Astrocyte of the hippocampus (primary cell): Measurements from ENCODE around the gene COL18A1.

ENCODE experiments used
- DNase-seq: peaks from one replicate; pipeline ENCODE4 v3.0.0; 2011; ENCODE audit warnings: low read depth, low spot score

Gene COL18A1

DNA sequence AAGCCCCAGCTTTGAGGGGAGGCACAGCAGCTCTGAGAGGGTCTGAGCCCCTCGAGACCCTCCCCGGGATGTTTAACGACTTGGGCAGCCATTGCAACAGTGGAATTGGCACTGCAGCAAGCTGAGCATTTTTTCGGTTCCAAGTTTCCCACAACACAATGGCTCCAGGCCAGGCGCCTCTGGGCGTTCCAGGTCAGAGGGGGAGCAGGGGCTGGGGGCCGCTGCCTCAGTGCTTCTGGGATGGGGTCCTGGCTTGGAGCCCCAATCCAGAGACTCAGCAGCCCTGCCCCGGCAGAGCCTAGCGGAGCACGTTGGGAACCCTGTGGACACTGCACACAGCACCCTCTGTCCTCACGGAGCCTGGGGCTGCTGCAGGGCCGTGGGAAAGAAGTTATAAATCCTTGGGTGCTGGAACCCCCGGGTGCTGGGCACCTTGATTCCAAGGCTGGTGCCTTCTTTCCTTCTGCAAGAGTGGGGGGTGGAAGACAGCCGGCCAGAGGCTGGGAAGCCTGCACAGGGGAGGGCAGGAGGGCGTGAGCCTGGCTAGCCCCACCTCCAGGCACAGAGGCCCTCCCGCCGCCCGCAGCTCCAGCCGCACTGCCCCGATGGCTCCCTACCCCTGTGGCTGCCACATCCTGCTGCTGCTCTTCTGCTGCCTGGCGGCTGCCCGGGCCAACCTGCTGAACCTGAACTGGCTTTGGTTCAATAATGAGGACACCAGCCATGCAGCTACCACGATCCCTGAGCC is 50.1 kb downstream of the COL18A1 start:
- peak; percentile 76 for DNase-seq

DNA sequence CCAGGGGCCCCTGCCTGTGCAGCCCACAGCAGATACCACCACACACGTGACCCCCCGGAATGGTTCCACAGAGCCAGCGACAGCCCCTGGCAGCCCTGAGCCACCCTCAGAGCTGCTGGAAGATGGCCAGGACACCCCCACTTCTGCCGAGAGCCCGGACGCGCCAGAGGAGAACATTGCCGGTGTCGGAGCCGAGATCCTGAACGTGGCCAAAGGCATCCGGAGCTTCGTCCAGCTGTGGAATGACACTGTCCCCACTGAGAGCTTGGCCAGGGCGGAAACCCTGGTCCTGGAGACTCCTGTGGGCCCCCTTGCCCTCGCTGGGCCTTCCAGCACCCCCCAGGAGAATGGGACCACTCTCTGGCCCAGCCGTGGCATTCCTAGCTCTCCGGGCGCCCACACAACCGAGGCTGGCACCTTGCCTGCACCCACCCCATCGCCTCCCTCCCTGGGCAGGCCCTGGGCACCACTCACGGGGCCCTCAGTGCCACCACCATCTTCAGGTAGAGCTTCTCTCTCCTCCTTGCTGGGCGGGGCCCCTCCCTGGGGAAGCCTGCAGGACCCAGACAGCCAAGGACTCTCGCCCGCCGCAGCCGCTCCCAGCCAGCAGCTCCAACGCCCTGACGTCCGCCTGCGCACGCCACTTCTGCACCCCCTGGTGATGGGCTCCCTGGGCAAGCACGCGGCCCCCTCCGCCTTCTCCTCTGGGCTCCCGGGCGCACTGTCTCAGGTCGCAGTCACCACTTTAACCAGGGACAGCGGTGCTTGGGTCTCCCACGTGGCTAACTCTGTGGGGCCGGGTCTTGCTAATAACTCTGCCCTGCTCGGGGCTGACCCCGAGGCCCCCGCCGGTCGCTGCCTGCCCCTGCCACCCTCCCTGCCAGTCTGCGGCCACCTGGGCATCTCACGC is 51.0 kb downstream of the COL18A1 start:
- DNase-seq, result no peak

DNA sequence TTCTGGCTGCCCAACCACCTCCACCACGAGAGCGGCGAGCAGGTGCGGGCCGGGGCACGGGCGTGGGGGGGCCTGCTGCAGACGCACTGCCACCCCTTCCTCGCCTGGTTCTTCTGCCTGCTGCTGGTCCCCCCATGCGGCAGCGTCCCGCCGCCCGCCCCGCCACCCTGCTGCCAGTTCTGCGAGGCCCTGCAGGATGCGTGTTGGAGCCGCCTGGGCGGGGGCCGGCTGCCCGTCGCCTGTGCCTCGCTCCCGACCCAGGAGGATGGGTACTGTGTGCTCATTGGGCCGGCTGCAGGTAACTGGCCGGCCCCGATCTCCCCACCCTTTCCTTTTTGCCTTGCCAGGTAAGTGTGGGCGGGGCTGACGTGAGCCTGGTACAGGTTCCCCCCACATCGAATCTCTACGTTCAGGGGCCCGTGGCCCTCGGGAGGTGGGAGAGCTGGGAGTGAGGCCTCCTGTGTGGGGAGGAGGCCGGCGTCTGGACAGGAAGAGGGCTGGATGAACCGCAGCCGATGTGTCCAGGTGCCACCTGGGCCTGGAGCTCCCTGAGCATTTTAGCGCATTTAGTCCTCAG is 51.7 kb downstream of the COL18A1 start:
- no peak for DNase-seq

DNA sequence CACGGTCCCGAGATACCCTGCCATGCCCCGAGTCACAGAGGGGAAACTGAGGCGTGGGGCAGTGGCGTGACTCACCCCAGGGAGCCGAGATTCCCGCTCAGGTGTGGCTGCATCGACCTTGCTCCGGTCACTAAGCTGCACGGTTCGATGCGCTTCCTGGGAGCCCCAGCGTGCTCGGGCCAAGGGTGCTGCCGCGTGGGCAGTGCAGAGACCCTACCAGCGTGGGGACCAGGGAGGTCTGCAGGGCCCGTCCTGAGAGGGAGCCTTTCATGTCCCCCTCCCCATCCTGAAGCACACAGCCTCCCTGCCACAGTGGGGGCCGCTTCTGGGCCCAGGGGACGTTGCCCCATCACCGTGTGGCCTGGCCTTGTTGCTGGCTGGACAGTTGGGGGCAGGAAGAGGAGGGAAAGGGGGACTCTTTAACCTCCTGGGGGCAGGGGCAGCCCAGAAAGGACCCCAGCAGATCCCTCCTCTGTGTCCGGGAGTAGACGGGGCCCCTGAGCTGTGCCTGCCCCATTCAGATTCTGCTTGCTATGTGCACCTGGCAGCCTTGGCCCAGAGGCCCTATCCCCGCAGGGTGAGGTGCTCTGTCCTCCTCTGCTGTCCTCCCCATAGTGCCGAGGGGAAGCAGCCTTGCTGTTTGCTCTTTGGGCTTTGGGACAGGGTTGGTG is 52.3 kb downstream of the COL18A1 start:
- DNase-seq, result no peak

DNA sequence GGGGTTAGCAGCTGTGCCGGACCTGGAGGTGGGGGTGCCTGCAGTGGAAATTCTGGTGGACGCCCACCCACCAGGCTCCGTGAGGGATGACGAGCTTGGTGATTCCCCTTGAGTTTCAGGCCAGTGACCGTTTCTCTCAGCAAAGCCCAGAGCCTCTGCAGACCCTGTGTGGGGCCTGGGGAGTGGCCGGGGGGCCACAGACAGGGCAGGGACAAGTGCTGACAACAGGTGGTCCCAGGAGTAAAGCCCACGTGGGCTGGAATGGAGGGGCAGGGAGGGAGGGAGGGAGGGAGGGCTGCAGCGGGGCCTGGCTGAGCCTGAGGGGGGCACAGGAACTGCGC is 52.8 kb downstream of the COL18A1 start:
- DNase-seq, result no peak

DNA sequence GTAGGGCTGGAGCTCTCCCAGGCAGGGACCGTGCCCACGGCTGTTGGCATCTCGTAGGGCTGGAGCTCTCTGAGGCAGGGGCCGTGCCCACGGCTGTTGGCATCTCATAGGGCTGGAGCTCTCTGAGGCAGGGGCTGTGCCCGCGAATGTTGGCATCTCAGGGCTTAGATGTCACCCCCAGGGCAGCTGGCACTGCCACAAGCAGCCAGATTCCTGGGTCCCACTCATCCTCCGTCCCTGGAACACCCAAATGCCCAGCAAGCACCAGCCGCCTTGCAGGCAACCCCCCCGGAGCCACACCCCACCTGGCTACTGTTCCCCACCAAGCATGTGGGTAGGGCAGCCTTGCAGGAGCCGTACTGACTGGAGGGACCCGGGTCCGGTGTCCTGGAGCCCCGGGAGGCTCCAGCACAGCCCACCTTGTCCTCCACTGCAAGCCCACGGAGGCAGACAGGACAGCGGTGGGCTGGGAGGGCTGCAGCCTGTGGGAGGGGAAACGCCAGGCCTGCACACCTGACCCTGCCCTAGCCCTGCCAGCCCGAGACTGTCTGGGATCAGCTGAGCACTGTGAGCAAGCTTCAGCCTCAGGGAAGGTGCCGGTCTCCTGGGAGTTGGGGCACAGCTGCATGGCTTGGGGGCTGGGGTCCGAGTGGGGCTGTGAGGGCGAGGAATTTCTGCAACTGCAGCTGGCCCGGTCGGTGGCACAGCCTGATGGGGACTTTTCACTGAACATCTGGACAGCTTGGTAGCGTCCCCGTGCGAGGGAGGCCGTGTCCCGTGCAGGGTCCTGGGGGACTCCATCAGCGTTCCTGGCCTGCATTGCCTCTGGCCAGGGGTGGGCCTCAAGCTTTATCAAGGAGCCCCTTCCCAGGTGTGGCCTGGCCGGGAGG is 53.6 kb downstream of the COL18A1 start:
- no peak for DNase-seq

DNA sequence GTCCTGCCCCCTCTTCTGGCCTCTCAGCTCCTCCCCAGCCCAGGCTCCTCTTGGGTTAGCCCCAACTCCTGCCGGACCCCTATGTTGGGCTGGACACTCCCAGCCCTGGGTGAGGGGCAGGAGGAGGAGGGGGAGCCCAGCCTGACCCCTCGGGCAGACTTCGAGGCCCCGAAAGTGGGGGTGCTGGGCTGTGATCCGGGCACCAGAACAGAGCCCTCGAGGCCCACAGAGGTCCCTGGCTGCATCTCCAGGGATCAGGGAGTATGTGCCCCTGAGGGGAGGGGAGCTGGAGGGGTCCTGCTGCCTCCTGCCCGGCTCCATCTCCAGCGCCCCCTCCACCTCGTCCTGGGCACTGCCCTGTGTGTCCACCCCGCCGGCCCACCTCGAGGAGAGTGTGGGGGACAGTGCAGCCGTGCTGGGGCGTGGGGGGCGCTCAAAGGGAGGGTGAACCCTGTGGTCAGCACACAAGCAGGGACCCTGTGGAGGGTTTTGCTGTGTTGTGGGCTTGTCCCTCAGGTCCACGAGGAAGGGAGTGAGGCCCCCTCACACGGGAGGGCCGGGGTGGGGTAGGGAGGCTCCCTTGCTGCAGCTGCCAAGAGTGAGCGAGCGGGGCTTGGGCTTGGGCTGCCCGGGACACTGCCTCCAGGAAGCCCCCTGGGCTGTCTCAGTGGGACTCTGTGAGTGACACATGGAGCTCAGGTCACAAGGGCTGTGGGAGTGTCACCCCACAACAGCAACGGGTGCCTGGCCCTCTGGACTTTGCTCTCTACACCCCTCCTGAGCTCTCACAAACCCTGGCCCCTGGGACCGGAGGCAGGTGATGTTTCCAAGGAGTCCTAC is 54.4 kb downstream of the COL18A1 start:
- no peak for DNase-seq

DNA sequence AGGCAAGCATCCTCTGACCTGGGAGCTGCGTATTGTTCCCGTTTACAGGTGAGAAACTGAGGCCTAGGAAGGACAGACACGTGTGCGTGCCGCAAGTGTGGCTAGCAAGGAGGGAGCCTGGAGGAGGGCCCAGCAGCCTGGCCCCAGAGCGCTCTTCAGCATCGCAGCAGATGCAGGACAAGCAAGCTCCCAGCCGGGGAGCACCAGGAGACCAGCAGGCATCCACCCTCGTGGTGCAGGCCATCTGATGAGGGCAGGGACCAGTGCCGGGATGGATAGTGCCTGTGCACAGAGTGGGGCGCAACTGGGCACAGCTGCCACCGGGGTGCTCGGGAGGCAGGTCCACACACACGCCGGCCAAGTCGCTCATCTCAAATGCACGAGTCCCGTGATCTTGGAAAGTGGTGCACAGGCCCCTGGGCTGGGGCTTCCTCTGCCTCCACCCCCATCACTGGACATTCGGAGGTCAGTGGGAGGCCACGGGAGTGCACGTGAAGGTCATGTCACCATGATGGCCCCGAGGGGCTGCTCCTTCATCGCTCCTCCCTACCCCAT is 55.1 kb downstream of the COL18A1 start:
- DNase-seq, result no peak

DNA sequence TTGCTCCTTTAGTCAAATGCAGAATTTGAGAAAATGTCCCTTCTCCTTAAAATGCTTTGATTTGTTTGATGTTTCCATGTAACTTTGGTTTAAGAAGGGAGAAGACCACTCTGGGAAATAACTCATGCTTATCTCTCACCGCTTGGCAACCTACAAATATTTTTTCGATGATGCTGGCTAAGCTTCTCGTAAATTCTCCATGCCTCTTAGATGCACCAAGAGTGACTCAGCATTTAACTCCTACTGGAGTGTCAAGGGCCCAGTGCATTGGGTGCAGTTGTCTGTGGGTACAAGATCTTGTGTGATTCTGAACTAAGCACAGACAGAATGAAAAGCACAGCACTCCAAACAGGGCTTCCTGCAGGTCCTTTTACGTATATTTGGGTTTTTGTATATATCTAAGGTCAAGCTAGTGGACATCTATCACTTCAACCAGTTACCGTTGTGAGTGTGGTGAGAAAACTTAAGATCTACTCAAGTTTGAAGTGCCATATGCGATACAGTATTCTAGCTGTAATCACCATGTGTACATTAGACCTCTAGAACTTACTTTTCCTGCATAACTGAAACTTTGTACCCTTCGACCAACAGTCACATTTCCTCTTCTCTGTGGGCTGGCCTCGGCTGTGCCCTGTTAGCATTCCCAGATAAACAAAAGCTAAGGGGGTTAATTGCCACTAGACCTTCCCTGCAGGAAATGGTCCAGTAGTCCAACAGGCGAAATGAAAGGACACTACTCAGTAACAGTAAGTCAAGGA is 55.8 kb downstream of the COL18A1 start:
- DNase-seq, result peak; percentile 79

DNA sequence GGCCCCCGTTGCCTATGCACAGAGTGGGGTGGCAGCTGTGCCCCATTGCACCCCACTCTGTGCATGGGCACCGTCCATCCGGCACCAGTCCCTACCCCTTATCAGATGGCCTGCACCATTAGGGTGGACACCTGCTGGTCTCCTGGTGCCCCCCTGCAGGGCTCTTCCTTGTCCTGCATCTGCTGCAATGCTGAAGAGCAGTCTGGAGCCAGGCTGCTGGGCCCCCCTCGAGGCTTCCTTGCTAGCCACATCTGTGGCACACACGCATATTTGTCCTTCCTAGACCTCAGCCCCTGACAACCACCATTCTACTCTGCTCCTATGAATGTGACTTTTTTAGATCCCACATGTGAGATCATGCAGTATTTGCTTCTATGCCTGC is 56.4 kb downstream of the COL18A1 start:
- no peak for DNase-seq

DNA sequence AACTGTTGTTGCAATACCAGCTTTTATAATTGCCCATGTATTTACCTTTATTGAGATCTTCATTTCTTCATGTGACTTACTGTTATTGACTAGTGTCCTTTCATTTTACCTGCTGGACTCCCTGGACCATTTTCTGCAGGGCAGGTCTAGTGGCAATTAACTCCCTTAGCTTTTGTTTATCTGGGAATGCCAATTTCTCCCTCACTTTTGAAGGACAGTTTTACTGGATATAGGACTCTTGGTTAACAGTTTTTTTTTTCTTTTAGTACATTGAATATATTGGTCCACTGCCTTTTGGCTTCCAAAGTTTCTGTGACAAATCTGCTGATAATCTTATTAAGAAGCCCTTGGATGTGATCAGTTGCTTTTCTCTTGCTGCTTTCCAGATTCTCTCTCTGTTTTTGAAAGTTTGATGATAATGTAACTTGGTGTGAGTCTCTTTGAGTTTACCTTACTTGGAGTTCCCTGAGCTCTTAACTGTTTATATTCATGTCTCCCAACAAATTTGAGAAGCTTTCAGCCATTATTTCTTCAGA is 56.9 kb downstream of the COL18A1 start:
- DNase-seq, result no peak

DNA sequence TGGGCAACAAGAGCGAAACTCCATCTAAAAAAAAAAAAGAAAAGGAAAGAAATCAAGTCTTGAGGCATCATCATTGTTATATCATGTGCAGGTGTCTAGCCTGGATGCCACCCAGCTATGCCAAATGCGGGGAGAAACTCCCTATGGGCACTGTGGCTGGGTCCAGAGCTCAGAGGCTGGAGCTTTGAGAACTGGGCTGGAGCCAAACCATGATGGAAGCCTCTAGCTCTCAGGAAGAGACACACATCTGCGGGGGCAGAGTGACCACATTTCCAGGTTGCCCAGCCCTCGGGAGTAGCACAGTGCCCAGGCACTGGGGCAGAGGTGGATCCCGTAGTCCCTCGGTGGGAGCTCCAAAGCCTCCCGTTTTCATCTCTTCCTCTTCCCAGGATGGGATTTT is 58.9 kb downstream of the COL18A1 start:
- no peak for DNase-seq

DNA sequence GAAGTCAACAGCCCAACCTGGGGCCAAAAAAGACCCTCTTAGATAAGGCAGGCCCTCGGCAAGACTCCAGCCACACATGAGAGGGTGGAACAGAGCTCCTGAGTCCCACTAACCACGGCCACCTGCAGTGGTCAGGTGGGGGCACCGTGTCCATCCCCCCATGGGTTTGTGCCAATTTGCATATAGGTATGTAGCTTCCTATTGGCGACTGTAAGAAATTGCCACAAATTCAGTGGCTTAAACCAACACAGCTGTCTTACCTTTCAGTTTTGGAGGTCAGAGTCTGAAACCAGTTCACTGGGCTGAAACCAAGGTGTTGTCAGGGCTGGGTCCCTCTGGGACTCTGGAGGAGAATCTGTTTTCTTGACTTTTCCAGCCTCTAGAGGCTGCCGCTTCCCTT is 59.3 kb downstream of the COL18A1 start:
- no peak for DNase-seq

DNA sequence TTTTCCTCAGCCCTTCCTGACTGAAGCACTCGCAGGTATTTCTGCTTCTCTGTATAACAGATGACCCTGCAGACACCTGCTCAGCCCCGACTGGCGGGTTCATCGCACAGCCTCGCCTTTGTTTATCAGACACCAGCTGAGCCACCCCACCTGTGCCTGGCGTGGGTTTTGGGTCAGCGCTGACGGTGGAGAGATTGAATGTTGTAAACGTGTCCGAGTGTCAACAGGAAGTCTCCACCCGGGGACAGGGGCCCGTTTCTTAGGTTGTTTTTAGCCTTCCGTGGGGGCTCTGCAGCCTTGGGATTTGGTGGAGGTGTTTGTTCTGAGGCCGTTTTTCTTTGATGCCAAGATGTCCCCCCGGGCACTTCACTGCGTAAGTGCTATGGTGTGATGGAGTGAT is 60.1 kb downstream of the COL18A1 start:
- no peak for DNase-seq

DNA sequence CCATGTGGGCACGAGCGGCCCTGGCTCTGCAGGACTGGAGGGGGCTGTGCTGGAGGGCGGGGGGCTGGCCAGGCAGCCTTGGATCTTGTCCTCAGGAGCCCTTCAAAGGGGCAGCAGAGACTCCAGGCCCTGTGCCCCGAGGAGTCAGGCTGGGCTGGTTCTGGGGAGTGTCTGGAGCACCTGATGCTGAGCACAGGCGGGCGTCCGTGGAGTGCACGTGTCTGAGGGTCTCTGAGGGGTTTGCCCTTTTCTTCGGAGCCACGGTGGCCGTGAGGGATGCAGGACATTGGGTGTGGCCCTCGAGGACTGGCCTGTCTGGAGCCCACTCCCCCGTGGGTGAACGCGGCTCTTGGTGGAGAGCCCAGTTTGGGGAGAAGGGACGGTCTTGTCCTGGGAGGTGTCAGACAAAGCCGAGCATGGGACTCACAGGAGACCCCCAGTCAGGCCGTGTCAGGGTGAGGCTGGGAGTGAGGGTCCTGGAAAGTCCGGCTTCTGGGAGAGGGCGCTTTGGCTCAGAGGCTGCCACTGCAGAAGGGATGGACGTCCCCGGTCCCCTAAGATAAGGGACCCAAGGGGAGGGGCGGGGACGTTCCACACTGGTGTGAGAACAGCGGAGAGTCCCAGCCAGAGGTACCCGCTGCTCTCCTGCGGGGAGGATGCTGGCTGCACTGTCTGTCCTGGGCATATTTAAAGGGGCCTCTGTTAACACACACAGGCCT is 60.8 kb downstream of the COL18A1 start:
- no peak for DNase-seq

DNA sequence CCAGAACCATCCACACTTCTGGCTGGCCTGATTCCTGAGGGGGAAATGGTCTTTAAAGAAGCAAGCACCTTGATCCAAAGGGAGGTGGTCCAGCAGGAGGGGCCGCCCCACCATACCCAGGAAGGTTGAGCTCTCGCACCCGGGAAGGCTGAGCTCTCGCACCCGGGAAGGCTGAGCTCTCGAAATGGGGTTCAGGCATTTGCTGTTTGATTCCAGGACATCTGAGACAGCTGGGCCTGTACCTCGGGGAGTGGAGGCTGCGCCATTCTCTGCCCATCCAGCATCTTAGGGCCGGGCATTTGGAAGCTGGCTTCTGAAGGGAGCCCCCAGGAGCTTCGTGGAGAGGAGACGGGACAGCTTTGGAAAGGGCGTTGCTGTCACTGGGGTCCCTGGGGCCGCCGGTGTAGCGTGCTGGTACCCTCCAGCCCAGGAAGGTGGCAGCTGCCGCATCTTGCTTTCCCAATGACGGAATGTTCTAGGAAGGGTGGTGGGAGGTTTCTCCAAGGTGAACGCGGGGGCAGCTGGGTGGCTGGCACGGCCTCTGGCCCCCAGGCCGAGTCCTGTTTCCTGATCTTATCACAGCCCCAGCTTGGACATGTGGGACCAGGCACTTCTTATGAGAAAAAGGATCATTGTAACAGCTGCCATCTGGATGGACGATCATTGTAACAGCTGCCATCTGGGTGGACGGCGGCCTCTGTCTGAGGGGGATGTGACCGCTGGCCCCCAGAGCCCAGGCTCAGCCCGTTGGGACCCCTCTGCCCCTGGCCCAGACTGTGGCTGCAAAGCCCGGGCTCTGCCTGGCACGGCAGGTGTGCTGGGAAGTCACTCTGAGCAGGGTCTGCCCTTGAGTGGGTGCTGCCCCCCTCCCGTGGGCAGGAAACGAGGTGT is 61.6 kb downstream of the COL18A1 start:
- DNase-seq, result no peak

DNA sequence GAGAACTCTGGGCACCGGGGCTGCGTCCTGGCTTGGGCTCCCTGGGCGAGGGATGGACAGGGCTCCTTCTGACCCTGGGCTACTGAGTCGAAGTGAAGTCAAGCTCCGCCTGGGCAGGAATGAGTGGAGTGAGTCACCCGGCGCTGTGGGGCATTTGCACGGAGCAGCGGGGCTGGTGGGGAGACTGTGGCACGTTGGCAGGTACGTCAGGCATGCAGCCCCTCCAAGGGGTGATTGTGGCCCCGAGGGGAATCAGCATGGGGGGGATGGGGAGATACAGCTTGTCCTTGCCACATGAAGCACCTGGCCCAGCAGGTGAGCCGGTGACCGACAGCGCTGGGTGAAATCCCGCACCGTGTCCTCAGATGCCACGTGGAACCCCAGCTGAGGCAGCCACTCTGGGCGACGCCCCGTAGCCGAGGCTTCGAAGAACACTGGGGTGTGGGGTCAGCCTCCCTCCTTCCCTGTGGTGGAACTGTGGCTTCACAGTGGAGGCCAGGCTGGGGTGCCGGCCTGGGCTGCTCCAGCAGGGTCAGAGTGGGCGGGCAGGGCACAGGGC is 62.3 kb downstream of the COL18A1 start:
- peak; percentile 34 for DNase-seq
